HepG2 (cell line): ENCODE data around the gene CDK2AP2. TPM values are rescaled to one million over a fixed set of nuclear protein-coding genes. Genes with fewer than 3 reads are reported as not detected.
"Not testable (repeated sequence)": the region's sequence is repeated elsewhere in the genome, so short reads cannot be mapped to it uniquely, and the experiment has no call there.

Experiments used
- ATAC-seq: fragments of 200-7000 bp; cut with Tn5 transposase; 3 replicates; pipeline ENCODE4 v1.9.1; 2020; ENCODE audit warnings: mild to moderate bottlenecking, moderate library complexity
- BruUV-seq: library from RNA; stranded (reverse); fragments of 400-500 nt; replicated peaks from 2 replicates; lab custom pipeline; 2021; lab: Mats Ljungman, UMichigan
- CTCF ChIA-PET: fragments of 300-600 bp; formaldehyde crosslinking; extraction: SDS; loops from one replicate; lab custom pipeline; 2021; ENCODE audit warnings: low total read pairs, inconsistent platforms, low intra/inter-chr PET ratio; lab: Yijun Ruan, JAX
- POLR2A ChIA-PET: fragments of 350-600 bp; sonication (Branson Sonifier 250); formaldehyde crosslinking; loops from one replicate; lab custom pipeline; 2020; ENCODE audit warnings: antibody characterized with exemption, inconsistent platforms; lab: Yijun Ruan, JAX
- DNase-seq: peaks from one replicate; pipeline ENCODE4 v3.0.0-alpha.2; 2015; ENCODE audit warnings: low spot score
- FAIRE-seq: peaks from 3 replicates; lab custom pipeline; 2011; peaks lifted over from hg19 to GRCh38; lab: Jason Lieb, UNC
- H2AFZ ChIP-seq: one replicate; pipeline ENCODE4 v1.6.1; 2011; ENCODE audit warnings: low read length, inconsistent platforms
- H3K27ac ChIP-seq: fragments of 300-600 bp; 3 replicates; pipeline ENCODE4 v1.8.0; 2011; ENCODE audit warnings: mixed run types, mild to moderate bottlenecking, mixed read lengths, low read length, inconsistent platforms; ENCODE audit not compliant: insufficient read depth; ENCODE audit errors: extremely low read length
- H3K27me3 ChIP-seq, 2 experiments: fragments of 200-600 bp in 1 of 2; 2 replicates in 1 of 2; 3 replicates in 1 of 2; pipeline versions ENCODE4 v1.6.0 to v1.8.0; 2011; ENCODE audit warnings: low read length in 2 of 2, mild to moderate bottlenecking in 2 of 2, moderate library complexity in 2 of 2, inconsistent platforms in 1 of 2; ENCODE audit not compliant: insufficient read depth in 2 of 2, control insufficient read depth in 1 of 2
- H3K36me3 ChIP-seq, 2 experiments: fragments of 200-600 bp in 1 of 2; replicated peaks in 1 of 2; 2 replicates in 1 of 2; 3 replicates in 1 of 2; pipeline versions ENCODE4 v1.5.1 to v1.8.0; 2011; ENCODE audit warnings: low read length in 2 of 2, inconsistent platforms in 1 of 2; ENCODE audit not compliant: insufficient read depth in 2 of 2, control insufficient read depth in 1 of 2
- H3K4me1 ChIP-seq: 2 replicates; pipeline ENCODE4 v1.5.1; 2012; ENCODE audit warnings: low read length, inconsistent platforms; ENCODE audit not compliant: insufficient read depth
- H3K4me2 ChIP-seq: 2 replicates; pipeline ENCODE4 v1.6.0; 2011; ENCODE audit warnings: low read depth, low read length, inconsistent platforms
- H3K4me3 ChIP-seq, 3 experiments: fragments of 200-600 bp in 1 of 3; sonication (generic), shearing (Covaris generic) in 1 of 3; replicated peaks in 1 of 3; 2 replicates each; pipeline ENCODE4 v1.5.1; 2011 to 2016; ENCODE audit warnings: low read length in 3 of 3, inconsistent platforms in 2 of 3, low read depth in 2 of 3, mild to moderate bottlenecking in 2 of 3, control low read depth in 1 of 3, mixed read lengths in 1 of 3; ENCODE audit not compliant: insufficient read depth in 1 of 3
- H3K79me2 ChIP-seq: one replicate; pipeline ENCODE4 v1.6.1; 2011; ENCODE audit warnings: low read length, inconsistent platforms; ENCODE audit not compliant: insufficient read depth
- H3K9ac ChIP-seq: 2 replicates; pipeline ENCODE4 v1.6.0; 2011; ENCODE audit warnings: mild to moderate bottlenecking, low read depth, low read length, inconsistent platforms; ENCODE audit not compliant: insufficient read depth
- H3K9me3 ChIP-seq: 2 replicates; pipeline ENCODE4 v1.5.1; 2012; ENCODE audit warnings: mild to moderate bottlenecking, low read length
- H4K20me1 ChIP-seq: 2 replicates; pipeline ENCODE4 v1.6.0; 2011; ENCODE audit warnings: inconsistent platforms, mild to moderate bottlenecking, low read length, moderate library complexity; ENCODE audit not compliant: insufficient read depth
- SOX5 ChIP-seq: IDR thresholded peaks from 2 replicates; pipeline ENCODE4 v1.6.1; 2016; ENCODE audit warnings: borderline replicate concordance
- WGBS: methylation state at CpG from one replicate; pipeline ENCODE4 v1.1.6; 2017; ENCODE audit warnings: low lambda C conversion rate; 5-methylcytosine and 5-hydroxymethylcytosine counted together
- in situ Hi-C: cut with HindIII; loops from 2 replicates; pipeline ENCODE4 v1.10.0; 2017; ENCODE audit warnings: low pct_unique_long_range_greater_than_20kb; ENCODE audit not compliant: extremely low pct_ligation_motif_present
- intact Hi-C: fragments of 100-400 bp; cut with micrococcal nuclease; formaldehyde crosslinking; loops from one replicate; pipeline ENCODE4 v1.10.0; 2022; ENCODE audit not compliant: unreplicated experiment
- polyA plus RNA-seq, 8 experiments: library from polyadenylated mRNA; depleted of rRNA in 3 of 8; stranded (reverse) in 7 of 8; unstranded in 1 of 8; fragments of >200 nt; fragmentation: Illumina TruSeq in 4 of 8; extraction: Trizol in 4 of 8; gene quantifications; 2 replicates each; pipeline versions ENCODE4 v1.2.1 to v1.2.3, GENCODE V29; 2011 to 2016; ENCODE audit warnings: low read depth in 4 of 8, missing spikeins in 1 of 8, mixed read lengths in 1 of 8; ENCODE audit not compliant: insufficient read depth in 1 of 8
- total RNA-seq, 5 experiments: library from RNA; depleted of rRNA; stranded (reverse); fragments of >200 nt; fragmentation: Illumina TruSeq; extraction: Trizol; gene quantifications; 2 replicates each; pipeline ENCODE4 v1.2.3, GENCODE V29; 2016; ENCODE audit warnings: low read depth in 1 of 5
- TF ChIP-seq, protein P1 (sequence below): sonication (generic); formaldehyde crosslinking; IDR thresholded peaks from 2 replicates; pipeline ENCODE4 v1.4.0; 2020; ENCODE audit warnings: missing genetic modification reagents, mild to moderate bottlenecking, borderline replicate concordance
- TF ChIP-seq, protein P2 (sequence below): IDR thresholded peaks from 2 replicates; pipeline ENCODE4 v1.6.1; 2016; ENCODE audit warnings: mild to moderate bottlenecking
- TF ChIP-seq, protein P3 (sequence below): sonication (generic); formaldehyde crosslinking; conservative IDR thresholded peaks from 2 replicates; pipeline ENCODE4 v1.4.0; 2020; ENCODE audit warnings: mild to moderate bottlenecking, missing genetic modification reagents, moderate library complexity

CDK2AP2 gene
- total and polyA plus RNA-seq, 2 of the 13 experiments (the other 11 are each of a cell fraction or from before 2014, with no cell fraction given): 15.0 to 23.2 TPM

DNA sequence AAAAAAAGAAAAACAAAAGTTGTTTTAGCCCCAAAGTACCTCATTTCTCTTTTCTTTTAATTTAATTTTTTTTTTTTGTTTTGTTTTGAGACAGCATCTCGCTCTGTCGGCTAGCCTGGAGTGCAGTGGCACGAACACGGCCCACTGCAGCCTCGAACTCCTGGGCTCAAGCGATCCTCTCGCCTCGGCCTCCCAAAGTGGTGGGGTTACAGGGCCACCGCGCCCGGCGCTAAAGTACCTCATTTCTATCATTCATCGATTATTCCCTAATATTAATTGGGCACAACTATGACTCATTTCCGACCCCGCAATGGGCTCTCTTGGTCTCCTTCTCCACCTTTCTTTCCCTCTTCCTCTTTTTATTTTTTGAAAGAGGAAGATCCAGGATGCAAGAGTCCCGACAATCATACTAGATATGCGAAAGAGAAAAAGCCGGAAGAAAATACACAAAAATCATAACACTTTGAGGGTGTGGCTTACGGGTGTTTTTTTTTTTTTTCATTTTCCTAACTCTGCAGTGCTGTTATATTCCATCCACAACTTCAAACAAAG lies 25.6 kb downstream of the CDK2AP2 start (continued):
- TF ChIP-seq, protein P1, sequence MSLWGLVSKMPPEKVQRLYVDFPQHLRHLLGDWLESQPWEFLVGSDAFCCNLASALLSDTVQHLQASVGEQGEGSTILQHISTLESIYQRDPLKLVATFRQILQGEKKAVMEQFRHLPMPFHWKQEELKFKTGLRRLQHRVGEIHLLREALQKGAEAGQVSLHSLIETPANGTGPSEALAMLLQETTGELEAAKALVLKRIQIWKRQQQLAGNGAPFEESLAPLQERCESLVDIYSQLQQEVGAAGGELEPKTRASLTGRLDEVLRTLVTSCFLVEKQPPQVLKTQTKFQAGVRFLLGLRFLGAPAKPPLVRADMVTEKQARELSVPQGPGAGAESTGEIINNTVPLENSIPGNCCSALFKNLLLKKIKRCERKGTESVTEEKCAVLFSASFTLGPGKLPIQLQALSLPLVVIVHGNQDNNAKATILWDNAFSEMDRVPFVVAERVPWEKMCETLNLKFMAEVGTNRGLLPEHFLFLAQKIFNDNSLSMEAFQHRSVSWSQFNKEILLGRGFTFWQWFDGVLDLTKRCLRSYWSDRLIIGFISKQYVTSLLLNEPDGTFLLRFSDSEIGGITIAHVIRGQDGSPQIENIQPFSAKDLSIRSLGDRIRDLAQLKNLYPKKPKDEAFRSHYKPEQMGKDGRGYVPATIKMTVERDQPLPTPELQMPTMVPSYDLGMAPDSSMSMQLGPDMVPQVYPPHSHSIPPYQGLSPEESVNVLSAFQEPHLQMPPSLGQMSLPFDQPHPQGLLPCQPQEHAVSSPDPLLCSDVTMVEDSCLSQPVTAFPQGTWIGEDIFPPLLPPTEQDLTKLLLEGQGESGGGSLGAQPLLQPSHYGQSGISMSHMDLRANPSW (CRISPR knock-in tag): no peak

DNA sequence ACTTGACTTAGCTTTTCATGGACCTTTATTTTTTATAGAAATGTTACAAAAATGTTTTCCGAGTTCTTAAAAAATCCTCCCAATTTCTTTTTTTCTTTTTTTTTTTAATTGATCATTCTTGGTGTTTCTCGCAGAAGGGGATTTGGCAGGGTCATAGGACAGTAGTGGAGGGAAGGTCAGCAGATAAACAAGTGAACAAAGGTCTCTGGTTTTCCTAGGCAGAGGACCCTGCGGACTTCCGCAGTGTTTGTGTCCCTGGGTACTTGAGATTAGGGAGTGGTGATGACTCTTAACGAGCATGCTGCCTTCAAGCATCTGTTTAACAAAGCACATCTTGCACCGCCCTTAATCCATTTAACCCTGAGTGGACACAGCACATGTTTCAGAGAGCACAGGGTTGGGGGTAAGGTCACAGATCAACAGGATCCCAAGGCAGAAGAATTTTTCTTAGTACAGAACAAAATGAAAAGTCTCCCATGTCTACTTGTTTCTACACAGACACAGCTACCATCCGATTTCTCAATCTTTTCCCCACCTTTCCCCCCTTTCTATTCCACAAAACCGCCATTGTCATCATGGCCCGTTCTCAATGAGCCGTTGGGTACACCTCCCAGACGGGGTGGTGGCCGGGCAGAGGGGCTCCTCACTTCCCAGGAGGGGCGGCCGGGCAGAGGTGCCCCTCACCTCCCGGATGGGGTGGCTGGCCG lies 30.5 kb downstream of the CDK2AP2 start:
- POLR2A ChIA-PET: interaction anchor here (1.1 to 1.5 kb wide), 3 partner anchors 9 to 124 kb away, joined by 3 to 6 read pairs (median 3); partner anchors contain the start of gene POLD4
- CTCF ChIA-PET, DNase-seq, H3K36me3 ChIP-seq, H3K79me2 ChIP-seq, H3K27me3 ChIP-seq, H4K20me1 ChIP-seq, intact Hi-C loops, H3K9me3 ChIP-seq, H2AFZ ChIP-seq, H3K4me3 ChIP-seq, ATAC-seq, FAIRE-seq, in situ Hi-C loops, BruUV-seq, H3K9ac ChIP-seq: not testable (repeated sequence)
- peak overlapping the region; percentile 54 for H3K27ac ChIP-seq
- WGBS: 31% methylated on average over 14 of the region's 16 CpGs
- TF ChIP-seq, protein P2, sequence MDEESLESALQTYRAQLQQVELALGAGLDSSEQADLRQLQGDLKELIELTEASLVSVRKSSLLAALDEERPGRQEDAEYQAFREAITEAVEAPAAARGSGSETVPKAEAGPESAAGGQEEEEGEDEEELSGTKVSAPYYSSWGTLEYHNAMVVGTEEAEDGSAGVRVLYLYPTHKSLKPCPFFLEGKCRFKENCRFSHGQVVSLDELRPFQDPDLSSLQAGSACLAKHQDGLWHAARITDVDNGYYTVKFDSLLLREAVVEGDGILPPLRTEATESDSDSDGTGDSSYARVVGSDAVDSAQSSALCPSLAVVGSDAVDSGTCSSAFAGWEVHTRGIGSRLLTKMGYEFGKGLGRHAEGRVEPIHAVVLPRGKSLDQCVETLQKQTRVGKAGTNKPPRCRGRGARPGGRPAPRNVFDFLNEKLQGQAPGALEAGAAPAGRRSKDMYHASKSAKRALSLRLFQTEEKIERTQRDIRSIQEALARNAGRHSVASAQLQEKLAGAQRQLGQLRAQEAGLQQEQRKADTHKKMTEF (CRISPR knock-in tag): 0 out of 2 replicates have a peak, but pooled peaks have one; percentile 17
- TF ChIP-seq, protein P3, sequence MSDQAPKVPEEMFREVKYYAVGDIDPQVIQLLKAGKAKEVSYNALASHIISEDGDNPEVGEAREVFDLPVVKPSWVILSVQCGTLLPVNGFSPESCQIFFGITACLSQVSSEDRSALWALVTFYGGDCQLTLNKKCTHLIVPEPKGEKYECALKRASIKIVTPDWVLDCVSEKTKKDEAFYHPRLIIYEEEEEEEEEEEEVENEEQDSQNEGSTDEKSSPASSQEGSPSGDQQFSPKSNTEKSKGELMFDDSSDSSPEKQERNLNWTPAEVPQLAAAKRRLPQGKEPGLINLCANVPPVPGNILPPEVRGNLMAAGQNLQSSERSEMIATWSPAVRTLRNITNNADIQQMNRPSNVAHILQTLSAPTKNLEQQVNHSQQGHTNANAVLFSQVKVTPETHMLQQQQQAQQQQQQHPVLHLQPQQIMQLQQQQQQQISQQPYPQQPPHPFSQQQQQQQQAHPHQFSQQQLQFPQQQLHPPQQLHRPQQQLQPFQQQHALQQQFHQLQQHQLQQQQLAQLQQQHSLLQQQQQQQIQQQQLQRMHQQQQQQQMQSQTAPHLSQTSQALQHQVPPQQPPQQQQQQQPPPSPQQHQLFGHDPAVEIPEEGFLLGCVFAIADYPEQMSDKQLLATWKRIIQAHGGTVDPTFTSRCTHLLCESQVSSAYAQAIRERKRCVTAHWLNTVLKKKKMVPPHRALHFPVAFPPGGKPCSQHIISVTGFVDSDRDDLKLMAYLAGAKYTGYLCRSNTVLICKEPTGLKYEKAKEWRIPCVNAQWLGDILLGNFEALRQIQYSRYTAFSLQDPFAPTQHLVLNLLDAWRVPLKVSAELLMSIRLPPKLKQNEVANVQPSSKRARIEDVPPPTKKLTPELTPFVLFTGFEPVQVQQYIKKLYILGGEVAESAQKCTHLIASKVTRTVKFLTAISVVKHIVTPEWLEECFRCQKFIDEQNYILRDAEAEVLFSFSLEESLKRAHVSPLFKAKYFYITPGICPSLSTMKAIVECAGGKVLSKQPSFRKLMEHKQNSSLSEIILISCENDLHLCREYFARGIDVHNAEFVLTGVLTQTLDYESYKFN (CRISPR knock-in tag): peak; percentile 16; the same call in 1 of the 2 replicates
- TF ChIP-seq SOX5: peak; percentile 7; the same call in 1 of the 2 replicates
- H3K4me2 ChIP-seq: peak overlapping the region; percentile 28; the same call in 1 of the 2 replicates
- peaks cover 52% of the 10 kb centered on the region for H3K4me1 ChIP-seq
